Smooth muscle cell (in vitro differentiated cells): ENCODE measurements around the gene DUOX2. TPM values are rescaled to one million over a fixed set of nuclear protein-coding genes. Genes with fewer than 3 reads are reported as not detected.
A peak's percentile ranks its signal among the peaks of the same experiment; 100 is the strongest.

Experiments
- DNase-seq: peaks from one replicate; lab custom pipeline; 2025; ENCODE audit not compliant: unreplicated experiment; lab: John Stamatoyannopoulos, UW
- H2AFZ ChIP-seq: fragments of 200-600 bp; sonication (generic); 2 replicates; pipeline ENCODE4 v1.6.0; 2016; ENCODE audit warnings: antibody characterized with exemption, low read depth, mild to moderate bottlenecking
- H3F3A ChIP-seq: fragments of 200-600 bp; sonication (generic); 2 replicates; pipeline ENCODE4 v1.6.0; 2017; ENCODE audit warnings: antibody characterized with exemption, low read depth
- H3K27ac ChIP-seq: fragments of 200-600 bp; sonication (generic); 2 replicates; pipeline ENCODE4 v1.5.1; 2016; ENCODE audit warnings: low read depth, mild to moderate bottlenecking
- H3K27me3 ChIP-seq: fragments of 200-600 bp; sonication (generic); 2 replicates; pipeline ENCODE4 v1.6.1; 2016; ENCODE audit warnings: low read depth, mild to moderate bottlenecking
- H3K36me3 ChIP-seq: fragments of 200-600 bp; sonication (generic); 2 replicates; pipeline ENCODE4 v1.5.1; 2016; ENCODE audit warnings: low read depth
- H3K4me1 ChIP-seq: fragments of 200-600 bp; sonication (generic); 2 replicates; pipeline ENCODE4 v1.5.1; 2016; ENCODE audit warnings: low read depth
- H3K4me2 ChIP-seq: fragments of 200-600 bp; sonication (generic); 2 replicates; pipeline ENCODE4 v1.6.0; 2016; ENCODE audit warnings: mild to moderate bottlenecking
- H3K4me3 ChIP-seq: fragments of 200-600 bp; sonication (generic); 2 replicates; pipeline ENCODE4 v1.5.1; 2016; ENCODE audit warnings: mild to moderate bottlenecking
- H3K79me2 ChIP-seq: fragments of 200-600 bp; sonication (generic); 2 replicates; pipeline ENCODE4 v1.6.0; 2016; ENCODE audit warnings: low read depth, mild to moderate bottlenecking
- H3K9ac ChIP-seq: fragments of 200-600 bp; sonication (generic); 2 replicates; pipeline ENCODE4 v1.6.0; 2016; ENCODE audit warnings: low read depth
- H3K9me3 ChIP-seq: fragments of 200-600 bp; sonication (generic); replicated peaks from 2 replicates; pipeline ENCODE4 v1.5.1; 2016; ENCODE audit warnings: low read depth
- H4K20me1 ChIP-seq: fragments of 200-600 bp; sonication (generic); 2 replicates; pipeline ENCODE4 v1.6.0; 2016; ENCODE audit warnings: low read depth
- CTCF ChIP-seq: fragments of 200-600 bp; sonication (generic); IDR thresholded peaks from 2 replicates; pipeline ENCODE4 v1.5.1; 2017; ENCODE audit warnings: borderline replicate concordance, mild to moderate bottlenecking, antibody characterized with exemption; ENCODE audit not compliant: insufficient read depth, poor library complexity, severe bottlenecking
- WGBS: methylation state at CpG from one replicate; pipeline ENCODE4 v1.1.7; 2016; ENCODE audit warnings: low lambda C conversion rate; 5-methylcytosine and 5-hydroxymethylcytosine counted together
- polyA plus RNA-seq: library from polyadenylated mRNA; unstranded; fragments of >200 nt; fragmentation: Nextera tagmentation; extraction: Ambion mirVana; gene quantifications from 2 replicates; pipeline ENCODE4 v1.2.1, GENCODE V29; 2016
- total RNA-seq: library from RNA; depleted of rRNA; stranded (reverse); fragments of >200 nt; gene quantifications from 2 replicates; pipeline ENCODE4 v1.2.3, GENCODE V29; 2014

Gene DUOX2
- total and polyA plus RNA-seq, 2 experiments from 2014 or later, result 0.34 to 1.4 TPM

DNA sequence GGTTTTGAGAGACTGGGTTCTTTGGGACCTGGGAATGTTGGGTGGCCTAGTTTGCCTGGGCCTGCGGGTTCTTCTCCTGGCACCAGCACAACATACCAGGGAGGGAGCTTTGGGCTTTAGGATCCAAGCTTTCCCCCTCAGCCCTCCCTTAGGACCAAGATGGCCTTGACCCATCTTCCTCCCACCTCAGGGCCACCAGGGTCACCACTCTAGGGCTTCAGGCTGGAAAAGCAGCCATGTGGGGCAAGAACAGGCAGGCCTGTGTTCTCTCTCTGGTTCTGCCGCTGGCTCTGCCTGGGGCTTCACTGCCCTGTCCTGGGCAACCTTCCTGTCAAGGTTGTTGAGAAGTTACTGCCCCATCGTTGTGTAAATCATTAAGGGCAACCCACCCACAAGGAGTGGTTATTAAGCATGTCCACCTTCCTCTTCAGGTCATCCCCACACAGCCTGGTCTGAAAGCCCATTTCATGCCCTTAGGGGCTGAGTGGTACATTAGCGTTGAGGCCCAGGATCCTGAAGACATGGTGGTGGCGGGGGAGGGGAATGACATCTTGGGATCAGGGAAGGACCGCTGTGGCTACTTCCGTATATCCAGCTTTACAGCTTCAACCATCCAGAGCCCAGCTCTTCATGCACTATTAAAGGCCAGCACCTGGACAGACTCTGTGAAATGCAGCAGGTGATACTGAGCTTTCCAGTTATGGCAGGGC lies 16.5 kb upstream of the DUOX2 start:
- H3K27ac ChIP-seq, result no peak overlapping the region
- no peaks in the 10 kb centered on the region for H3K9me3 ChIP-seq
- no peaks in the 10 kb centered on the region for H4K20me1 ChIP-seq
- no peak overlapping the region for H2AFZ ChIP-seq
- 85% methylated on average over 6 of the region's 7 CpGs for WGBS
- no peak for DNase-seq
- no peaks in the 10 kb centered on the region for H3K36me3 ChIP-seq
- peaks cover 99% of the 10 kb centered on the region for H3K27me3 ChIP-seq
- H3K9ac ChIP-seq, result no peak overlapping the region
- no peaks in the 10 kb centered on the region for H3F3A ChIP-seq
- H3K4me1 ChIP-seq, result no peaks in the 10 kb centered on the region
- peak overlapping the region; percentile 43 for H3K4me3 ChIP-seq
- no peaks in the 10 kb centered on the region for H3K79me2 ChIP-seq
- peak overlapping the region; percentile 73 for H3K4me2 ChIP-seq
- TF ChIP-seq CTCF, result no peak

- 3% methylated on average over 18 of the region's 46 CpGs for WGBS
- DNase-seq, result no peak
- Histone ChIP-seq H3K79me2 (no peaks in the 10 kb centered on the region), H3K4me3 (peak within 1 kb of the TSS; percentile 43), H2AFZ (no peak within 1 kb of the TSS), H3K9ac (no peak within 1 kb of the TSS), H3K36me3 (no peaks in the 10 kb centered on the region), H3K4me2 (peak within 1 kb of the TSS; percentile 73), H3F3A (no peaks in the 10 kb centered on the region), H4K20me1 (no peaks in the 10 kb centered on the region), H3K27ac (no peak within 1 kb of the TSS), H3K4me1 (no peaks in the 10 kb centered on the region), H3K9me3 (no peaks in the 10 kb centered on the region), H3K27me3 (peaks cover 99% of the 10 kb centered on the region)
- TF ChIP-seq CTCF, result no peak
These were observed 15.7 kb upstream of the DUOX2 start, which contains the start of the genes DUOX1 and DUOXA1 for GRCh38 chr15:45129651-45130129. Gene DUOX1 (plus strand): TSS chr15:45129994. CDS start chr15:45131967, 1,973 bp downstream. Gene DUOXA1 (minus strand): TSS chr15:45129879. CDS start chr15:45123014, 6,865 bp downstream.

DNA sequence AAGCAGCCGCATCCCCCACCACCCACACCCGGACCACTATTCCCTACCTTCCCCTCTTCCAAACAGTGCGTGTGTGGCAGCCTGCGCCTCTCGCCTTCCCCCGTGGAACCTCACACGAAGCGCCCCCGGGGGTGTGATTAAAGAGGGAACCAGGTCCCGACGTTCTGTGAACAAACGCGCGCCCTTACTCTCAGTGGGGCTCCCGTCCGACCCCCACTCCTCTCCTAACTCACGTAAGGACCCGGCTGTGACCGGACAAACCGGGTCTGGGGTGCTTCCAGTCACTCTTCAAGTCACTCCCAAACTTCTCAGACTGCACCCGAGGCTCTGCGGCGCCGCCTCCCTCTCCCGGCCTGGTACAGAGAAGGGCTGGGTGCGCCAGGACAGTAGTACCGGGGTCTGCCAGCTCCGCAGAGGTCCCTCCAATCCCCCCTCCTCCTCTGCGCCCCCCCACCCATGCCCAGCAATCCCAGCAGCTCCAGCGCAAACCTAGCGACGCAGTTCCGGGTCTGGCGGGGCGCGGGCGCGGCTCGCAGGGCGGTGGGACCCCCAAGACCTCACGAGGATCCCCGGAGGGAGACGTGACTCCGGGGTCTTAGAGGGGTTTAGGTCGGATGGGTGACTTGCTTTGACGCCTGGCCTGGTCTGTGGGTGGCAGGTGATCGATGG lies 15.1 kb upstream of the DUOX2 start:
- 10% methylated on average over 34 of the region's 47 CpGs for WGBS
- Histone ChIP-seq H3K4me3 (peak overlapping the region; percentile 43), H2AFZ (no peak overlapping the region)

More for the DNA sequence above, 15.1 kb upstream of the DUOX2 start:
- Histone ChIP-seq H4K20me1 (no peaks in the 10 kb centered on the region), H3K36me3 (no peaks in the 10 kb centered on the region), H3K27me3 (peaks cover 97% of the 10 kb centered on the region), H3K9ac (no peak overlapping the region), H3K79me2 (no peaks in the 10 kb centered on the region), H3K4me2 (peak overlapping the region; percentile 73), H3K4me1 (no peaks in the 10 kb centered on the region), H3K9me3 (no peaks in the 10 kb centered on the region), H3F3A (no peaks in the 10 kb centered on the region), H3K27ac (no peak overlapping the region)
- no peak for DNase-seq
- no peak for TF ChIP-seq CTCF
